ENCODE measurements around the gene AMOTL1. TPM values are rescaled to one million over a fixed set of nuclear protein-coding genes. Genes with fewer than 3 reads are reported as not detected.
A peak's percentile ranks its signal among the peaks of the same experiment; 100 is the strongest.
"Not testable (repeated sequence)": the region's sequence is repeated elsewhere in the genome, so short reads cannot be mapped to it uniquely, and the experiment has no call there.

The AMOTL1 gene
- total RNA-seq, 1 experiment from 2014 or later = 30.7 TPM

DNA sequence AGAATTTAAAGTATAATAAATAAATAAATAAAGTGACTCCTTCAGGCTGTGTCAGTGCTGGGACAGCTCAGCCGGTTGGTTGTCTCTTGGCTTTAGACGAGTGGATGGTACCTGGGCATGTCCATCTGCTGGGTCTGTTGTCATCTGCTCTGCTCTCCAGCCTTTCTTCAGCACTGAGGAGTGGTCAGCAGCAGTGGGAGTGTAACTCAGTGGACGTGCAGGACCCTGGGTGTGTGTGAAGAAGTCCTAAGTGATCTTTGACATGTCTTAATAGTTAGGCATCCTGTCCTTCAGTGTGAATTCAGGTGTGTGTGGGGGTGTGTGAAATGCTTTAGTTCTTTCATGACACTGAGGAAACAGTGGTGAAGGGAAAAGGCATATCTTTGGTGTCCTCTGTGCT is 24.3 kb downstream of the AMOTL1 start:
- no peak for DNase-seq (ENCODE audit: low read depth)

- no peak for DNase-seq (ENCODE audit: low read depth)
These were observed 24.8 kb downstream of the AMOTL1 start for GRCh38 chr11:94793002-94793401.

- peak; percentile 74 for DNase-seq (ENCODE audit: low read depth)
These were observed 25.7 kb downstream of the AMOTL1 start for GRCh38 chr11:94793822-94794221.

- DNase-seq (ENCODE audit: low read depth) = peak; percentile 99
These were observed 26.4 kb downstream of the AMOTL1 start for GRCh38 chr11:94794287-94795168.

- no peak for DNase-seq (ENCODE audit: low read depth)
These were observed 27.5 kb downstream of the AMOTL1 start for GRCh38 chr11:94795476-94796189.

- no peak for DNase-seq (ENCODE audit: low read depth)
These were observed 28.0 kb downstream of the AMOTL1 start for GRCh38 chr11:94796190-94796580.

DNA sequence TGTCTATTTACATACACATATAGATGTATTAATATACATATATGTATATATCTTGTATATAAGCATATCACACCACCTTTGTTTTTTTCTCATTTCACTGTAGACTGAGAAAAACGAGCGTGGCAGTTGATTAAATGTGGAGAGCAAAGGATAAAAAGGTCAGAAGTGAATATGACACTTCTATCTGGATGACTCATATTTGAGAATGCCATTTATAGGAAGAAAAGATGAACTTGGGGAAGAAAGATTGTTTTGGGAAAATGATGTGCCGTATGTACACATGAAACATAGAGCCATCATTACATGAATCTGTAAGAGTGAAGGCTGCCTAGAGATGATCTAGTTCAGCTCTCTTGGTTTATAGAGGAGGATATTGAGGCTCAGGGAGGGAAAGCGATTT is 28.7 kb downstream of the AMOTL1 start:
- peak; percentile 30 for DNase-seq (ENCODE audit: low read depth)

DNA sequence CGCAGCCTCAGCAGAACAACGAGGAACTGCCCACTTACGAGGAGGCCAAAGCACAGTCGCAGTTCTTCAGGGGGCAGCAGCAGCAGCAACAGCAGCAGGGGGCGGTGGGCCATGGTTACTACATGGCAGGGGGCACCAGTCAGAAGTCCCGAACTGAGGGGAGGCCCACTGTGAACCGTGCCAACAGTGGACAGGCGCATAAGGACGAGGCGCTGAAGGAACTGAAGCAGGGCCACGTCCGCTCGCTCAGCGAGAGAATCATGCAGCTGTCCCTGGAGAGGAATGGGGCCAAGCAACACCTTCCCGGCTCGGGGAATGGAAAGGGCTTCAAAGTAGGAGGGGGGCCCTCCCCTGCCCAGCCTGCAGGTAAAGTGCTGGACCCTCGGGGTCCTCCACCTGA is 31.6 kb downstream of the AMOTL1 start:
- no peak for DNase-seq (ENCODE audit: low read depth)

DNA sequence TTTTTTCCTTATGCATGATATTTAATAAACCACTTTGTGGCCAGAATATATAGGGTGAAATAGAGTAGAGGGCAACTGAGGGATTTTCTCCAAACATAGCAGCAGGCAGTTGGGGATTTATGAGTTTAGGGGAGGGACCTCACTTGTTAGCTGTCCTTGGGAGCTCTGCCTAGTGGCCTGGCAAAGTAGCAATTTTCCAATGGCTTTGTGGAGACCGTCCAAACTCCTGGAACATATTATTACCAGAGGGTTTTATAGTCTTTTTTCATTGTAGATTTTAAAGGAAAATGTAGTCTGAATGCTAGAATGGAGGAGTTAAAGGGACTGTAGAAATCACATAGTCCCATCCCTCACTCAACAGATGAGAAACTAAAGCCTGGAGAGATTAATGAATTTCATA is 32.3 kb downstream of the AMOTL1 start:
- DNase-seq (ENCODE audit: low read depth) = no peak

- no peak for DNase-seq (ENCODE audit: low read depth)
These were observed 33.8 kb downstream of the AMOTL1 start for GRCh38 chr11:94801866-94802460.

GRCh38 chr11:94802501-94802900 is 34.3 kb downstream of the AMOTL1 start:
- DNase-seq (ENCODE audit: low read depth) = no peak

DNA sequence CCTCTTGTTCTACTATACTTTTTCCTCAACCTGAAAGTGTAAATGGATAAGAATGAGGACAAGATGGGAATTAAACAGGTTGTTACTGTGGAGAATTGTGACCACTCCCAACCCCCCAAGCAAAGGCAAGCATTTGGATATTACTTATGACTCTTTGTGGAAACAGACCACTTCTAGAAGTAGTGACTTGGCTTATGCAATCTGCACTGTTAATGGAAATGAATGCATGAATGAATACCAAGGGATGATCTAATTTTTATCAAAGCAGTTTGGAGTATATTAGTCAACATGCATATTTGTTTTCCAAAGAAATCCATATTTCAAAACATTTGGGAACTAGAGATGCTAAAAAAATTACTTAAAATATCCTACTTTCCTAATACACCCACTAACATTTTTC is 35.3 kb downstream of the AMOTL1 start:
- no peak for DNase-seq (ENCODE audit: low read depth)

- DNase-seq (ENCODE audit: low read depth) = no peak
These were observed 36.7 kb downstream of the AMOTL1 start for GRCh38 chr11:94804874-94805273.

DNA sequence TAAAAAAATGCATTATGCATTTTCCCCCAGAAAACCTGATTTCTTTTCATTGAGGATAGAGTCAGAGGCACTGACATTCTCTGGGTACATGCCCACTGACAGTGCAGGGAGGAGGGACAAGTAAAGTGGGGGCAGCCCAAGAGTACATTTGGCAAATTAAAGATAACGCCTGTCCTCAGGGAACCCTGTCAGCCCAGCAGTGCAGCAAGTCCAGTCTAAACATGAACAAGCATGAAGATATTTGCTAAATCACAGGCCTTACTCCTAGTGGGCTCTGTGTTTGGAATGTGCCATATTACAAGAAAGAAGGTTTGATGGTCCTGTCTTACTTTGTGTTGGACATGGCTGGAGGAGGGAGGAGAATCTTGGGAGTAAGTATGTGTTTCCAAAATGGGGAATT is 37.9 kb downstream of the AMOTL1 start:
- no peak for DNase-seq (ENCODE audit: low read depth)

DNA sequence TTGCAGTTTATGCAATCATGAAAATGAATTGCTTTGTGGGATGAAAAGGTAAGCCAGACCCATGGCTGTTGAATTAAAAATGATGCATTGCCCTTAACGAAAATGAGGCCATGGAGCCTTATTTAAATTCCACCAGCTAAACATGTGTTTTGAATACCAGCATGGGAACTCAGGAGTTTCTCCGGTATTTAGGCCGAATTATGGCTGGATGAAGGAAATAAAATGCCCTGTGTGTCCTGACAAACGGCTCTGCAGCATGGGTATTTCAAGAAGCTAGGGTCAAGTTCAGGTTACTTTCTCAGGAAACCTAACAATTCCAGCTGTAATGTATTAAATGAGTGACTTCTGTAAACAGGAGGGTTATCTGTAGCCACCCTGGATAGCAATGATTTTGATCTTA is 38.3 kb downstream of the AMOTL1 start:
- DNase-seq (ENCODE audit: low read depth) = no peak

DNA sequence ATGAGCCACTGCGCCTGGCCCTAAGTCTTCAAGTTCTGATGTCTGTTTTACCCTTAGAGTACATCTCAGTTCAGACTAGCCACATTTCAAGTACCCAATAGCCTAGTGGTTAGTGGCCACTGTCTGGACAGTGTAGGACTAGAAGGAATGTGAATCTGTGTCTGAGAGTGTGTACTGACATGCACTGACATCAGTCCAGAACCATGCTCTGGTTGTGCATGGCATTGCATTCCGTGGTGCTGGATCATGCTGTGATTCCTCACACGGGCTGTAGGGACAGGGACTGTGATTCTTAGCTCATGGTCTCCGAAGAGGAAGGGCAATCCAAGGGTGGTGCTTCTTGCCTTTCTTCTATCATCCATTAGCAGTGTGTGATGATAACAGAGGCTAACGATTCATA is 41.1 kb downstream of the AMOTL1 start:
- DNase-seq (ENCODE audit: low read depth) = no peak

DNA sequence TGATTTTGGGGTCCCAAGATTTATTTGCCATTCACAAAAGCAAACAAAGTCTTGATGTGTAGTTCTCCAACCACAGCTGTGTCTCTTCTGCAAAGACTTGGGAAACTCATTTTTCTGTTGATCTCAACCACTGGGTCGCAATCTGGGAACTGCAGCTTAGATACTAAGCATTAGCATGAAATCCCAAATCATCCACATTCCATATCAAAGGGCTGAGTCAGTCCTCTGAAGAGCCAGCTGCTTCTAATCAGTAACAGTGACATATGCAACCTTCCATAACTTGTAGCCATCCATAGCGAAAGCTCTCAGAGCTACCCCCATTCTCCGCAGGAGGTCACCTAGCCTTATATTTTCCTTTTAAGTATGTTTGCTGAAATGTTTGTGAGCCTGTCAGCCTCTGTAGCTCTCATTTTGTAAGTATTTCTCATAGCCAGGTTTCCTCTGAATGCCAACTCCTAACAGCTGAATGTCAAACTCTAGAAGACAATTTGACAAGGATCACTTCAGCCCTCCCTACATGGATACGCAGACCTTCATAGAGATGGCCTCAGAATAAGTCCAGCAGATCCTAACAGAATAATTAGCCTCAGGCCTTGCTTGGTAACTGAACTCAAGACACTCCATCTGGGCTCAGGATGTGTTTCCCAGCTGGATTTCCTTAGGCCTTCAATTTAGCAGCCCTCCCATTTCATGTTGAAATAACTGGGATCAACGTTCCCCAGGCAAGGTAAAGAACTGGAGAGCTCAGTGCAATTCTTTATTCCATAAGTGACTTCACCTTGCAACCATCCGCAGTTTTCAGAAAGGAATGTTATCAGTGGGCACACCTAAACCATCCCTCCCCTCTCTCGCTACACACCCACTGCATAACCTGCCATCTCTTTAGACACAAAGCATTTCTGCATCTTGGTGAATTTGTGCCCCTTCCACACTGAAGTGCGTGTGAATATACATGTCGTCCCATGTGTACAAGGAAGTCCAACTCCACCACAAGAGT is 44.9 kb downstream of the AMOTL1 start:
- DNase-seq (ENCODE audit: low read depth) = not testable (repeated sequence)

GRCh38 chr11:94814272-94814976 is 46.3 kb downstream of the AMOTL1 start:
- DNase-seq (ENCODE audit: low read depth) = no peak

GRCh38 chr11:94815705-94816344 is 47.7 kb downstream of the AMOTL1 start:
- DNase-seq (ENCODE audit: low read depth) = no peak

GRCh38 chr11:94820480-94820879 is 52.3 kb downstream of the AMOTL1 start:
- no peak for DNase-seq (ENCODE audit: low read depth)
